Calu3 (cell line): ENCODE results near the gene DIS3L. TPM values are rescaled to one million over a fixed set of nuclear protein-coding genes. Genes with fewer than 3 reads are reported as not detected.
A peak's percentile ranks its signal among the peaks of the same experiment; 100 is the strongest.

ENCODE experiments used
- BruUV-seq: library from RNA; stranded (reverse); fragments of 400-500 nt; replicated peaks from 2 replicates; lab custom pipeline; 2021; lab: Mats Ljungman, UMichigan
- CTCF ChIA-PET: fragments of 300-600 bp; sonication (Branson Sonifier 250); formaldehyde crosslinking; loops from one replicate; lab custom pipeline; 2022; ENCODE audit warnings: antibody characterized with exemption; lab: Charles Lee
- DNase-seq: peaks from one replicate; pipeline ENCODE4 v3.0.0; 2022
- H3K27ac Mint-ChIP-seq: one replicate; pipeline ENCODE4 v1.8.0; 2022; ENCODE audit warnings: mixed read lengths; ENCODE audit not compliant: unreplicated experiment
- H3K27me3 Mint-ChIP-seq: one replicate; pipeline ENCODE4 v1.8.0; 2022; ENCODE audit warnings: mixed read lengths; ENCODE audit not compliant: unreplicated experiment
- H3K36me3 Mint-ChIP-seq: one replicate; pipeline ENCODE4 v1.8.0; 2022; ENCODE audit warnings: mild to moderate bottlenecking, moderate library complexity, mixed read lengths; ENCODE audit not compliant: insufficient read depth, unreplicated experiment
- H3K4me1 Mint-ChIP-seq: one replicate; pipeline ENCODE4 v1.8.0; 2022; ENCODE audit warnings: mild to moderate bottlenecking, low read depth, mixed read lengths; ENCODE audit not compliant: unreplicated experiment
- H3K4me3 Mint-ChIP-seq: one replicate; pipeline ENCODE4 v1.8.0; 2022; ENCODE audit warnings: mild to moderate bottlenecking, low read depth, moderate library complexity, mixed read lengths; ENCODE audit not compliant: unreplicated experiment
- H3K9me3 Mint-ChIP-seq: one replicate; pipeline ENCODE4 v1.8.0; 2022; ENCODE audit warnings: low read depth, mixed read lengths; ENCODE audit not compliant: unreplicated experiment
- intact Hi-C: fragments of 100-400 bp; cut with micrococcal nuclease; formaldehyde crosslinking; loops from one replicate; pipeline ENCODE4 v1.10.0; 2022; ENCODE audit not compliant: unreplicated experiment
- total RNA-seq: library from RNA; stranded (reverse); gene quantifications from 2 replicates; pipeline ENCODE4 v1.2.3, GENCODE V29; 2022
- TF ChIP-seq, protein P1 (sequence below): fragments of 200-600 bp; IDR thresholded peaks from one replicate; pipeline ENCODE4 v1.8.0; 2022; ENCODE audit warnings: antibody characterized with exemption; ENCODE audit not compliant: unreplicated experiment

The DIS3L gene
- total RNA-seq, 1 experiment from 2014 or later, result 24.6 TPM

DNA sequence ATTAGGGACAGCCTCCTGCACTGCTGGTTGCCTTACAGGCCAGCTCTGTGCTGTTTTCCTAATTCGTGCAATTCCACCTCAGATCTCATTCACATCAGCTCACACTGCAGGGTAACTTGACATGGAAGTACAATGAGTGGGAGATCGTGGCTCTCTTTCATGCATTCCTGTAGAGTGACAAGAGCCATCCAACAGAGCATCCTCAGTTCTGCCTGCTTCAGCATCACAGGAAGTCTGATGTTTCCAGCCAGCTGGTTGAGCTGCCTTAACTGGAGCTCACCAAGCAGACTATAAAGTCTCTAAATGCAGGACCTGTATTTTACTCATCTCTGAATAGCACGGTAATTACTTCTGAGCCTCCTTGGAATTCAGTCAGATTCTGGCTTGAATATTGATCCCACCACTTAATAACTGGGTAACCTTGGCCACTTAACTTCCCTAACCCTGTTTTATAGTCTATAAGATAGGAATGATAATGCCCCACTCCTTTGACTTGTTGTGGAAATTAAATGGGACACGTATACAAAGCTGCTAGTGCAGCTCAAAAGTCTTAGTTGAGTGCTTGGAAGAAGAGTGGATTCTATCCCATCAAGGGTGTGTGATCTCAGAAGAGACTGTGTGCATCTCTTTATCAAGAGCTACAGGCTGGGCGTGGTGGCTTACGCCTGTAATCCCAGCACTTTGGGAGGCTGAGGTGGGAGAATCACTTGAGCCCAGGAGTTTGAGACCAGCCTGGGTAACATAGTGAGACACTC is 1.4 kb upstream of the DIS3L start:
- Mint-ChIP-seq H3K4me3 (peak overlapping the region; percentile 80), H3K4me1 (peaks cover 28% of the 10 kb centered on the region), H3K36me3 (peaks cover 27% of the 10 kb centered on the region), H3K9me3 (no peaks in the 10 kb centered on the region), H3K27me3 (no peaks in the 10 kb centered on the region), H3K27ac (no peak overlapping the region)
- DNase-seq, result no peak
- CTCF ChIA-PET, result interaction anchor here (0.5 to 0.6 kb wide), 3 partner anchors 9 to 506 kb away, joined by 3 to 5 read pairs (median 3); no protein-coding TSS in a partner anchor
- BruUV-seq, result TSS peak; percentile 59
- TF ChIP-seq, protein P1, sequence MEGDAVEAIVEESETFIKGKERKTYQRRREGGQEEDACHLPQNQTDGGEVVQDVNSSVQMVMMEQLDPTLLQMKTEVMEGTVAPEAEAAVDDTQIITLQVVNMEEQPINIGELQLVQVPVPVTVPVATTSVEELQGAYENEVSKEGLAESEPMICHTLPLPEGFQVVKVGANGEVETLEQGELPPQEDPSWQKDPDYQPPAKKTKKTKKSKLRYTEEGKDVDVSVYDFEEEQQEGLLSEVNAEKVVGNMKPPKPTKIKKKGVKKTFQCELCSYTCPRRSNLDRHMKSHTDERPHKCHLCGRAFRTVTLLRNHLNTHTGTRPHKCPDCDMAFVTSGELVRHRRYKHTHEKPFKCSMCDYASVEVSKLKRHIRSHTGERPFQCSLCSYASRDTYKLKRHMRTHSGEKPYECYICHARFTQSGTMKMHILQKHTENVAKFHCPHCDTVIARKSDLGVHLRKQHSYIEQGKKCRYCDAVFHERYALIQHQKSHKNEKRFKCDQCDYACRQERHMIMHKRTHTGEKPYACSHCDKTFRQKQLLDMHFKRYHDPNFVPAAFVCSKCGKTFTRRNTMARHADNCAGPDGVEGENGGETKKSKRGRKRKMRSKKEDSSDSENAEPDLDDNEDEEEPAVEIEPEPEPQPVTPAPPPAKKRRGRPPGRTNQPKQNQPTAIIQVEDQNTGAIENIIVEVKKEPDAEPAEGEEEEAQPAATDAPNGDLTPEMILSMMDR, result no peak
- intact Hi-C loops, result no loop called here

DNA sequence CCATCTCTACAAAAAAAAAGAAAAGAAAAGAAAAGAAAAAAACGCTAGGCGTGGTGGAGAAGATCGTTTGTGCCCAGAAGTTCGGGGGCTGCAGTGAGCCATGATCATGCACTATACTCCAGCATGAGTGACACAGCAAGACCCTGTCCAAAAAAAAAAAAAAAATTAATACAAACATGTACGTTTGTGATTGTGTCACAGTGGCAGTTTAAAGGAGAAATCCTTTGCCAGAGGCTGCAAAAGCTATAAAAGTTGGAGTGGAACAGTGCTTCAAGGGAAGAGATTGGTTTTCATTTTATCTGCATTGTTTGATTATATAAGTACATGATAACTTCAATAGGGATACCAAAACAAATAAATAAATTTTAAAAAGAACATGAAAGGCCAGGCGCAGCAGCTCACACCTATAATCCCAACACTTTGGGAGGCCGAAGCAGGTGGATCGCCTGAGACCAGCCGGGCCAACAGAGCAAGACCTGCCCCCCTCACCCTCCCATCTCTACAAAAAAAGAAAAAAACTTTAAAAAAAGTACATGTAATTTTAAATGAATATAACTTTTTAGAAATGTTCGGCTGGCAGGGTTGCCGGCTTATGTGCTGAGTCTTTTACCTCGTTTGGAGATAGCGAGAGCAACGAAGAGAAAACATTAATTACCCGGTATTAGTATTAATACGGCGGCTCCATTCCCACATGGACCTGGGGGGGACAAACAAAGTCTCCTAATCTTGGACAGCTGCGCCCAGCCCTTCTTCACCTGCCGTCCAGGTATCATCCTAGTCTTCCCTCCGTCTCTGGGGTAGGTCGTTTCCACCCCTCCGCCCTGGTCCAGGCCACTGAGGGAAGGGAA is 573 bp upstream of the DIS3L start:
- TF ChIP-seq, protein P1, result no peak
- Mint-ChIP-seq H3K36me3 (peaks cover 27% of the 10 kb centered on the region), H3K27ac (no peak overlapping the region), H3K4me3 (peak overlapping the region; percentile 80), H3K27me3 (no peaks in the 10 kb centered on the region), H3K9me3 (no peaks in the 10 kb centered on the region), H3K4me1 (peaks cover 28% of the 10 kb centered on the region)
- CTCF ChIA-PET, result interaction anchor here (0.6 kb wide), 2 partner anchors 214 to 283 kb away, joined by 3 read pairs; no protein-coding TSS in a partner anchor
- intact Hi-C loops, result no loop called here
- no TSS peak for BruUV-seq
- DNase-seq, result no peak

DNA sequence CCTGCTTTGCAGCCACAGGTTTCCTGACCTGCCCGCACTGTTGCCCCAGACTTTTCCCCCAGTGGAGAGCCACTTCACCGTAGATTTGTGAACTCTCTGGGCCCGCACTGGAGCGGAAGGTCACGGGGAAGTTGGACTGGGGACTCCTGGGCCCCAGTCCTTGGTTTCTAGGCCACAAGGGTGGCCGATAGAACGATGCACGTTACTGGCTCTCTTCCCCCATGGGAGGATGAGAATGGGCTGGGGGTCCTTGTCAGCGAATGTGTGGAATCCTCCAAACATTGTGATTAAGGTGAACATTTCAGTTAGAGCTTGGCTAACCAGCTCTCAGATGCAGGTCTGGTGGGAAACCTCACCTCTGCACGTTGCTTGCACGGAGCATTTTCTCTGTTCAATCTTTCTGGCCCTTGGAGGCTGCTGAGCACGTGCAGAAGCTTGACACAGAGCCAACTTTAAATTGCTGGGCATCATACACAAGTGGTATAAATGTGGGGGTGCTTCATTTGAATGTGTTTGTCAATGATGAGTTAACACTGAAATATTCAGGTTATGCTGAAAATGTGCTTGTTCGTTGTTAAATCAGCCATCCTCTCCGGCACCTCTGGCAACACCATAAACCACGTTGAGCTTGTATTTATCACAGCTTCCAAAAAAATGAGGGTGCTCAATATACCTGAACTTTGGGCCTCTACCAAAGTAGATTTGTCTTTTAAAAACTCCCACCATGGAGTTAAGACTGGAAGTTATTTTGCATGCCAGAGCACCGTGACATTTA is 976 bp downstream of the DIS3L start:
- peaks cover 28% of the 10 kb centered on the region for H3K4me1 Mint-ChIP-seq
- CTCF ChIA-PET, result interaction anchor here (0.6 to 1.3 kb wide), 3 partner anchors 203 to 421 kb away, joined by 3 to 6 read pairs (median 3); partner anchors contain the start of gene SNAPC5
- H3K27me3 Mint-ChIP-seq, result no peaks in the 10 kb centered on the region
- no peaks in the 10 kb centered on the region for H3K9me3 Mint-ChIP-seq
- no TSS peak for BruUV-seq
- TF ChIP-seq, protein P1, result no peak
- peak overlapping the region; percentile 50 for H3K27ac Mint-ChIP-seq
- peaks cover 27% of the 10 kb centered on the region for H3K36me3 Mint-ChIP-seq
- DNase-seq, result peak; percentile 20
- intact Hi-C loops, result no loop called here
- peak overlapping the region; percentile 80 for H3K4me3 Mint-ChIP-seq

- BruUV-seq, result no TSS peak
- intact Hi-C loops, result no loop called here
- Mint-ChIP-seq H3K9me3 (no peaks in the 10 kb centered on the region), H3K36me3 (peaks cover 27% of the 10 kb centered on the region), H3K4me3 (peak overlapping the region; percentile 80), H3K27ac (peak overlapping the region; percentile 50), H3K4me1 (peaks cover 28% of the 10 kb centered on the region), H3K27me3 (no peaks in the 10 kb centered on the region)
- TF ChIP-seq, protein P1, result no peak
- DNase-seq, result no peak
- CTCF ChIA-PET, result interaction anchor here (0.7 to 1.3 kb wide), 2 partner anchors 203 to 204 kb away, joined by 3 read pairs; partner anchors contain the start of gene SNAPC5
Measured at GRCh38 chr15:66294932-66295235, 1.5 kb downstream of the DIS3L start.
